Stimulated activated naive CD8-positive, alpha-beta T cell treated with anti-CD3 and anti-CD28 coated beads, Interleukin-15, Interleukin-2, amounts not matched to agents 100 ng/mL and 50 ng/mL, for 24 hours (primary cell): ENCODE results near the gene SYTL1.

ENCODE experiments used
- H3K27ac Mint-ChIP-seq: one replicate; pipeline ENCODE4 v1.8.0; 2021; ENCODE audit warnings: mild to moderate bottlenecking, mixed read lengths
- H3K27me3 Mint-ChIP-seq: one replicate; pipeline ENCODE4 v1.8.0; 2021; ENCODE audit warnings: mixed read lengths
- H3K36me3 Mint-ChIP-seq: one replicate; pipeline ENCODE4 v1.8.0; 2021; ENCODE audit warnings: low read depth, mixed read lengths
- H3K4me1 Mint-ChIP-seq: one replicate; pipeline ENCODE4 v1.8.0; 2021; ENCODE audit warnings: low read depth, mixed read lengths
- H3K4me3 Mint-ChIP-seq: one replicate; pipeline ENCODE4 v1.8.0; 2021; ENCODE audit warnings: mild to moderate bottlenecking, mixed read lengths
- H3K9me3 Mint-ChIP-seq: one replicate; pipeline ENCODE4 v1.8.0; 2021; ENCODE audit warnings: mixed read lengths

Gene SYTL1

DNA sequence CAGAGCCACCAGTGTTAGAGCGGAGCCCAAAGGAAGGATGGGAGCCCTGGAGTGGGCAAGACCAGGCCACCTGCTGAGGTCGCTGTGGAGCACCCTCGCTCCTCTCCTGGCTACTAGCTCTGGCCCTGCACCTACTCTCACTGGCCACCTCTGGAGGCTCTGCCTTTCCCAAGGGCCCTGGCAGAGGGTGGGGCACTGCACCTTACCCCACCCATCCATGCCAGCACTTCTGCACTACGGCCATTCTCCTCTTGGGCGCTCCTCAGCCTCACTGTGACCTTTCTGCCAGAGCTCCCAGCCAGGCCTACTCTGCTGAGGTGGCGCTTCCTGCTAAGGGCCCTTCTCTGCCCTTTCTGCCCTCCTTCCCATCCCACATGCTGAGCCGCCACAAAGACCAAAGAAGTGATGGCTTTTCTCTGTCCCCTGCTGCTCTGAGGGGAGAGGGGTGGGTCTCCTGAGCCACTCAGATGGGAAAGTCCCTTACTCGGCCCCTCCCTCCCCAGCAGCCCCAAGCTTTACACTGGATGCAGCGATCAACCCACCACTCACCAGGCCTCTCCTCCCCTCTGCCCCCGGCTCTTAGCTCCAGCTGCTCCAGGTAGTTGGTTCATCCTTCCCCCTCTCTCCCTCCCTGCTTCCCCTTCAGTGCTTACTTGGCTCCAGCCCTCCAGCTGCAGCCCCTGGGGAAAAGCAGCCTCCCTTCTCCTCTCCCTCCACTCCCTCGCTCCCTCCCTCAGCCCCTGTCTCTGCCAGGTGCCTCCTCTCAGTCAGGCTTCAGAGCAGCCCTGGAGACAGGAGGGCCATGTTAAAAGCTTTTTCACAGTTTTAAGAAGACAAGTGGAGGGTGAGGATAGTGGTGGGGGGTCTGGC, 34.7 kb upstream of the SYTL1 start:
- H3K27ac Mint-ChIP-seq: no peak overlapping the region
- no peaks in the 10 kb centered on the region for H3K36me3 Mint-ChIP-seq
- H3K4me3 Mint-ChIP-seq: no peak overlapping the region
- no peaks in the 10 kb centered on the region for H3K27me3 Mint-ChIP-seq
- H3K9me3 Mint-ChIP-seq: no peaks in the 10 kb centered on the region
- no peaks in the 10 kb centered on the region for H3K4me1 Mint-ChIP-seq

DNA sequence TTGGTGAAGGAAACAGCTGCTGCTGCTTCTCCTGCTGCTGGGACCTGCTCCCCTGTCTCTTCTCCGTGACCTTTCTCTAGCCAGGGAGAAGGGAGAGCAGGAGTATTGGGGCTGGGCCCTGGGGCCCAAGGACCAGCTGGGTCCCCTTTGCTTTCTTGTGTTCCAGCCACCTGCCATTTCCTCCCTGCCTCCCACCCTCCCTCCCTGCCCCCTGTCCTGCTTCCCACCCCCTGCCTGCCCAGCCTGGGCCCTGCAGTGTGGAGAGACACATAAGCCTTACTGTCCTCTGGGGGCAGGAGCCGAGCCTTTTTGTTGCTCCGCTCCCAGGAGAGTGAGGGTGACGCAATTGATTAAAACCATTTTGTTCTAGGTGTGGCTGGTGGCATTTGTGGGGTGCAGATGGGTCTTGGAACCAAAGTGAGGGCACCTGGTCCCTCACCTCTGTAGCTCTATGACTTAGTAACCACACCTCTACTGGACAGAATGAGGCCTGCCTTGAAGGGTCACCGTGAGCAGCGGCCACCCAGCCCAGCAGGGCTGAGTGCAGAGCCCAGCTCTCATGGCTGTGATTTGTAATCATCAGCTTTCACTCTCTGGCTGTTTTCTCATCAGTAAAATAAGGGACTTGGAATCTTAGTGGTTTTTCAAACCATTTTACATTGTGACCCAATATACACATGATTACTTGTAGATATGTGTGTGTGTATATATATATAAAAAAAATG, 33.8 kb upstream of the SYTL1 start:
- Mint-ChIP-seq H3K4me3 (no peak overlapping the region), H3K9me3 (no peaks in the 10 kb centered on the region), H3K27me3 (no peaks in the 10 kb centered on the region), H3K27ac (no peak overlapping the region), H3K36me3 (no peaks in the 10 kb centered on the region), H3K4me1 (no peaks in the 10 kb centered on the region)

DNA sequence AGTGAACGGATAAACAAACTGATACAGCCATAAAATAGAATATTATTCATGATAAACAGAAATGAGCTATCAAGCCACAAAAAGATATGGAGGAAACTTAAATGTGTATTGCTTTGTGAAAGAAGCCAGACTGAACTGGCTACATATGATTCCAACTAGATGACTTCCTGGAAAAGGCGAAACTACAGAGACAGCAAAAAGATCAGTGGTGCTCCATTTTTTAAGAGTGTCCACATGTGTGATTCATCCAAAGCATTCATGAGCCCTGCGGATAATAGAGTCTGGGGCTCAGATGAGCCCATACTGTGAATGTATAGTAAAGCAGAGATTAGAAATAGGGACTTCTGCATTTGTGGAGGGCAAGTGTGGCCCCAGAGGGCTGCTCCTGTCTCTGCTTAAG, 27.7 kb upstream of the SYTL1 start:
- no peaks in the 10 kb centered on the region for H3K4me1 Mint-ChIP-seq
- H3K27ac Mint-ChIP-seq: no peak overlapping the region
- H3K9me3 Mint-ChIP-seq: no peaks in the 10 kb centered on the region
- H3K36me3 Mint-ChIP-seq: no peaks in the 10 kb centered on the region
- H3K27me3 Mint-ChIP-seq: no peaks in the 10 kb centered on the region
- H3K4me3 Mint-ChIP-seq: no peak overlapping the region

DNA sequence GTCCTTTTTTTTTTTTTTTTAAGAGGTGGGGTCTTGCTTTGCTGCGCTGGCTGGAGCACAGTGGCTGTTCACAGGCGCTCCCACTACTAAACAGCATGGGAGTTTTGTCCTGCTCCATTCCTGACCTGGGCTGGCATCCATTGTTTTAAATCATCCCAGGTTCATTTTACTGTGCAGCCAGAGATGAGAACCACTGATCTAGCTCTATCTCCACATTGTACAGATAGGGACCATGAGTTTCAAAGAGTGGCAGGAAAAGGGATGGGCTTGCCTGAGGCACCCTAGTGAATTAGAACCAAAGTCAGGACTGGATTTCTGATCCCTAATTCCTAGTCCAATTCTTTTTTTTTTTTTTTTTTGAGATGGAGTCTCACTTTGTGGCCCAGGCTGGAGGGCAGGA, 27.1 kb upstream of the SYTL1 start:
- no peak overlapping the region for H3K27ac Mint-ChIP-seq
- H3K36me3 Mint-ChIP-seq: no peaks in the 10 kb centered on the region
- H3K4me1 Mint-ChIP-seq: no peaks in the 10 kb centered on the region
- H3K9me3 Mint-ChIP-seq: no peaks in the 10 kb centered on the region
- H3K27me3 Mint-ChIP-seq: no peaks in the 10 kb centered on the region
- H3K4me3 Mint-ChIP-seq: no peak overlapping the region

DNA sequence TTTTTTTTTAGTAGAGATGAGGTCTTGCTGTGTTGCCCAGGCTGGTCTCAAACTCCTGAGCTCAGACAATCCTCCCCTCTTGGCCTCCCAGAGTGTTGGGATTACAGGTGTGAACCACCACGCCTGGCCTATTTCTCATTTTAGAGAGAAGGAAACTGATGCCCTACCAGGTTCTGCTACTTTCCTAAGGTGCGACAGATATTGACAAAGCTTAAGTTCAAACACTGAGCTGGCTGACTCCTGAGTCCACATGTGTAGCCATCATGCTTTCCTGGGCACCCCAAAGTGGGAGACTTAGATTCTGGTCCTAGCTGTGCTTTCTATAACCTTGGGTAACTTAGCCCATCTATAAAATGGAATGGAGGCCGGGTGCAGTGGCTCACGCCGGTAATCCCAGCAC, 25.0 kb upstream of the SYTL1 start:
- H3K4me1 Mint-ChIP-seq: peaks cover 3% of the 10 kb centered on the region
- no peaks in the 10 kb centered on the region for H3K36me3 Mint-ChIP-seq

DNA sequence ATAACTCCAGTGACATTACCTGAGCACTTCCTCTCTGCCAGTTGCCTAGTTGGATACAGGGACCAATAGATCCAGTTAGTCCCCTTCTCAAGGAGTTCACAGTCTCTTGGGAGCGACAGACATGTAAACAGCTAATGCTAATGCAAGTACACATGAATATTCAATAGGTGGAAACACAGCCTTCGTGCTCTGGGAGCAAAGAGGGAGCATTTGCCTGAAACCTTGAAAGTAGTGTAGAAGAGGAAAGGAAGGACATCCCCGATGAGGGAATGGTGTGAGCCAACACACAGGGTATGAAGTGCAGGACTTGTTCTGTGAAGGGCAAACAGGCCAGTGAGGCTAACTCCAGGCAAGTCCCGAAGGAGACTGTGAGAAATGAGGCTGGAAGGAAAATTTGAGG, 23.7 kb upstream of the SYTL1 start:
- H3K27me3 Mint-ChIP-seq: no peaks in the 10 kb centered on the region
- no peaks in the 10 kb centered on the region for H3K36me3 Mint-ChIP-seq
- H3K4me3 Mint-ChIP-seq: no peak overlapping the region
- H3K9me3 Mint-ChIP-seq: no peaks in the 10 kb centered on the region
- H3K4me1 Mint-ChIP-seq: peaks cover 6% of the 10 kb centered on the region
- no peak overlapping the region for H3K27ac Mint-ChIP-seq

More for the DNA sequence above, 25.0 kb upstream of the SYTL1 start:
- no peak overlapping the region for H3K27ac Mint-ChIP-seq
- H3K27me3 Mint-ChIP-seq: no peaks in the 10 kb centered on the region
- H3K9me3 Mint-ChIP-seq: no peaks in the 10 kb centered on the region
- H3K4me3 Mint-ChIP-seq: no peak overlapping the region

DNA sequence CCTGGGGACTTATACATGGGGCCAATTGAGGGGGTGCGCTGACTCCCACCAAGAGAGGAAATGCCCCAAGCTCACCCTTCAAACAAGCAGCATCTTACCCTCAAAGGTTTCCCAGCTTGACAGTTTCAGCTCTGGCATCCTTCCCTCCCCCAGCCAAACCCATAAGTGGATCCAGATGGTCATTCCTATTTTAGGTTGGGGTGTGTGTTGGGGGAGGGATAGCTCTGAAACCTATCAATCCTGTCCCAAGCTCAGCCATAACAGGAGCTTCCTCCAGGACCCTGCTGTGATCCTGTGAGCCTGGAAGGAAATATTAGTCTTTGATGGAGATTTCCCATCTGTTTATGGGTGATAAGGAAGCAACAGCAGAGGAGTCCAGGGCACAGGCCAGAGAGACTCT, 23.2 kb upstream of the SYTL1 start:
- Mint-ChIP-seq H3K27ac (no peak overlapping the region), H3K9me3 (no peaks in the 10 kb centered on the region), H3K27me3 (no peaks in the 10 kb centered on the region), H3K4me3 (no peak overlapping the region), H3K4me1 (peaks cover 11% of the 10 kb centered on the region), H3K36me3 (peaks cover under 1% of the 10 kb centered on the region)

DNA sequence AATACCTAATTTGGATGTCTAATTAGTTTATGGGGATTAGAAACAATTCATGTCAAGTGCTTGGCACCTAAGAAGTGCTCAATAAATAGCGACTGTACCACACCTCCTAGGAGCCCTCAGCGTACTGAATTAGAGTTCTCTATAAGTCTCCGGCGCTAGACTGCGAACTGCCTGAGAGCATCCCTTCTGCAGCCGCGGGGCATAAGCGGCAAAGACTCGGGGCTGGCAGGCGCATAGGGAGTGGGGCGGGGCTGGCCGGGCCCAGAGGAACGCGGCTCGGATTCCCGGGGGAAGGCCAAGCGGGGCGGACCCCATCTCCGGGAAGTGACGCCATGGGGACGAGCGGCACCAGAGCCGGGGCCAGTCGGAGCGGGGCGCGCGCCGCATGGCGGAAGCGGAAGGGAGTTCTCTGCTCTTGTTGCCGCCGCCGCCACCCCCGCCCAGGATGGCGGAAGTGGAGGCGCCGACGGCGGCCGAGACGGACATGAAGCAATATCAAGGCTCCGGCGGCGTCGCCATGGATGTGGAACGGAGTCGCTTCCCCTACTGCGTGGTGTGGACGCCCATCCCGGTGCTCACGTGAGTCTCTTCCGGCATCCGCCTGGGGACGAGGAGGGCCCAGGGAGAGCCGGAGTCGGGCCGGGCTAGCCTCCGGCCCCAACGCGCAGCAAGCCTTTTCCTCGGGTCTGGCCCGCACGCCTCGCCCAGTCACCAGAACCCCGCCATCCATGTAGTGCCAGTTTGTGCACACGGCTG, 19.8 kb upstream of the SYTL1 start, which contains the start of gene TMEM222:
Gene TMEM222, plus strand, starts transcription at position 351 of the 756 bp plus-strand sequence. Its CDS starts 35 bp downstream, at position 386.
- peaks cover 44% of the 10 kb centered on the region for H3K4me1 Mint-ChIP-seq
- H3K27ac Mint-ChIP-seq: peak within 1 kb of the TSS; percentile 94
- H3K27me3 Mint-ChIP-seq: no peaks in the 10 kb centered on the region
- no peaks in the 10 kb centered on the region for H3K9me3 Mint-ChIP-seq
- peaks cover 29% of the 10 kb centered on the region for H3K36me3 Mint-ChIP-seq
- H3K4me3 Mint-ChIP-seq: peak within 1 kb of the TSS; percentile 96

DNA sequence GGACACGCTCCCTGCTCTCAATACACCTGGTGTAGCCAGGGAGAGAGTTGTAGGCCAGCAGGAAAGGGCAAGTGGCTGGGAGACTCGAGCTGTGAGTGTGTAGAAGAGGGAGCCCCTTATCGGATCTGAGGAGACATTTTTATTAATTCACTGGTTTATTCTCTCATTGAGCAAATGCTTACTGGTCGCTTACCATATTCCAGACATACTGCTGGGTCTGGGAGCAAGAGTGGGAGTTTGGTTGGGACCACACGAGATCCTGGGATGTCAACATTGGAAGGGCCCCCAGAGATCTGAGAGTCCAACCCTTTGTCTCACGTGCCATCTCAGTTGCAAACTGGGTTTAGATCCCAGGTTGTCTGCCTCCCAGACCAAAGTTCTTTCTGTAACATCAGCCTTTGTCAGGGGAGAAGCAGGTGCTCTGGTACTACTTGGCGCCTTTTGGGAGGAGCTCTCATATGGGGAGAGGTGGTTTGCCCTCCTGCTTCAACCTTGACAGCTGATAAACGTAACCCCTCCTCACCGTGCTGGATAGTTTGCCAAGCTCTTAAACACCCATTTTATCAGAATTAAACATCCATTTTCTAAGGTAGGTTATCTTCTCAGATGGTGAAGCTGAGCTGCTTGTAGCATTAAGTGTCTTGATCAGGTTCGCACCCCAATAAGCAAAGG, 19.1 kb upstream of the SYTL1 start:
- H3K27ac Mint-ChIP-seq: peak overlapping the region; percentile 94
- H3K27me3 Mint-ChIP-seq: no peaks in the 10 kb centered on the region
- no peaks in the 10 kb centered on the region for H3K9me3 Mint-ChIP-seq
- H3K36me3 Mint-ChIP-seq: peaks cover 34% of the 10 kb centered on the region
- H3K4me3 Mint-ChIP-seq: peak overlapping the region; percentile 96
- H3K4me1 Mint-ChIP-seq: peaks cover 47% of the 10 kb centered on the region

DNA sequence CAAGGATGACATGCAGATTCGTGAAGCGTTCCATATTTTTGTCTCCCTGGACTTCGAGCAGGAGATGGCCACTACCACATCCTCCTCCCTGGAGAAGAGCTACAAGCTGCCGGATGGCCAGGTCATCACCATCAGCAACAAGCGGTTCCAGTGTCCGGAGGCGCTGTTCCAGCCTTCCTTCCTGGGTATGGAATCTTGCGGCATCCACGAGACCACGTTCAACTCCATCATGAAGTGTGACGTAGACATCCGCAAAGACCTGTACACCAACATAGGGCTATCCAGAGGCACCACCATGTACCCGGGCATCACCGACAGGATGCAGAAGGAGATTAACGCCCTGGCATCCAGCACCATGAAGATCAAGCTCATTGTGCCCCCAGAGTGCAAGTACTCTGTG, 16.5 kb upstream of the SYTL1 start:
- Mint-ChIP-seq H3K36me3 (peaks cover 49% of the 10 kb centered on the region), H3K4me1 (peaks cover 63% of the 10 kb centered on the region), H3K9me3 (no peaks in the 10 kb centered on the region), H3K4me3 (no peak overlapping the region), H3K27ac (no peak overlapping the region), H3K27me3 (no peaks in the 10 kb centered on the region)

DNA sequence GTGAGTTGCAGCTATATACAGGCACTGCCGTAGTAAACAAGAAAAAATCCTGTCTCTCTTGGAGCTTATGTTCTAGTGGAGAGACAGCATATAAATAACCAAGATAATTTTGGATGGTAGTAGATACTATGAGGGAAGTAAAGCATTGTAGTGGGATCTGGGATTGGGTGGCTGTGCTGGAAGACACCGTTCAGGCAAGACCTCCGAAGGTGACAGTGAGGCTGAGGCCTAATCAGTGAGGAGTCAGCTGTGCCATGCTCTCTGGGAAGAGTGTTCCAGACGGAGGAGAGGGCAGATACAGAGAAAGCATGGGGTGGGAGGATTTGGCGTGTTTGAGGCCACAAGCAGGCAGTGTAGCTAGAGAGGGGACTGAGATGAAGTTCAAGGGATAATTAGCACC, 13.9 kb upstream of the SYTL1 start:
- Mint-ChIP-seq H3K27me3 (no peaks in the 10 kb centered on the region), H3K27ac (no peak overlapping the region), H3K4me1 (peaks cover 67% of the 10 kb centered on the region), H3K9me3 (no peaks in the 10 kb centered on the region), H3K36me3 (peaks cover 57% of the 10 kb centered on the region), H3K4me3 (no peak overlapping the region)

DNA sequence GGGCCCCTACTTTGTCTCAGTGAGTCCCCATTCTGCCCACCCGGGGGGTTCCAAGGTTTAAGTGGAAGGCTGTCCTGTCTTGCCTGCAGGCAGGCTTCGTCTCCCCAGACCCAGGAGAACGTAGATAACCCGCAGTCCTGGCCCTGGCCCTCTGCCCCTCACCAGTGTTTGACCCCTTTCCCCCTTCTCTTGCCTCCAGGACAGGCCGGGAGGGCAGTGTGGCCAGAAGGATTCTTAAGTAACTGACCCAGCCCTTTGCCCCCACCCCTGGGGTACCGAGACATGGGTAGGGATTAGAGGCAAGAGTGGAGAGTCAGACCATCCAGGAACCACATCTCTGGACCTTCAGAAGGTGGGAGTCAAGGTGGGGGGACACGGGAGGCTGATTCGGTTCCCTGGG, 11.0 kb upstream of the SYTL1 start:
- Mint-ChIP-seq H3K27ac (no peak overlapping the region), H3K9me3 (no peaks in the 10 kb centered on the region), H3K36me3 (peaks cover 54% of the 10 kb centered on the region), H3K4me3 (no peak overlapping the region), H3K27me3 (no peaks in the 10 kb centered on the region), H3K4me1 (peaks cover 40% of the 10 kb centered on the region)

DNA sequence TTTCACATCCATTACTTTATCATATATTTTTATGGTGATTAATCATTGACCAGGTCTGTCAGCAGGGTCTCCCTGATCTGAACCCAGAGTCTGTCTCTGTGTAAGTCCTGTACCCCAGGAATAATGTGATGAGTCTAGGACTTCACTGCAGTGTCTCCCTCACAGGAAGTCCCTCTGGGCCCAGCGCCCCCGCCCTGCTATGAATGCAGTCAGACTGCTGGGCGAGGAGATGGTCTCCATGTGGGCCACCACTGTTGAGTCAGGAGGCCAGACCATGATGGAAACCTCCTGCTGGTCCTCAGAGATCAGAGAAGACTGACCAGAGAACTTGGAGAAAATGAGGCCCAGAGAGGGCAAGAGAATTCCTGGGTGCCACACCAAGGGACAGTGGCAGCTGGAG, 10.4 kb upstream of the SYTL1 start:
- Mint-ChIP-seq H3K4me1 (peaks cover 34% of the 10 kb centered on the region), H3K4me3 (no peak overlapping the region), H3K27ac (no peak overlapping the region), H3K9me3 (no peaks in the 10 kb centered on the region), H3K27me3 (no peaks in the 10 kb centered on the region), H3K36me3 (peaks cover 53% of the 10 kb centered on the region)

DNA sequence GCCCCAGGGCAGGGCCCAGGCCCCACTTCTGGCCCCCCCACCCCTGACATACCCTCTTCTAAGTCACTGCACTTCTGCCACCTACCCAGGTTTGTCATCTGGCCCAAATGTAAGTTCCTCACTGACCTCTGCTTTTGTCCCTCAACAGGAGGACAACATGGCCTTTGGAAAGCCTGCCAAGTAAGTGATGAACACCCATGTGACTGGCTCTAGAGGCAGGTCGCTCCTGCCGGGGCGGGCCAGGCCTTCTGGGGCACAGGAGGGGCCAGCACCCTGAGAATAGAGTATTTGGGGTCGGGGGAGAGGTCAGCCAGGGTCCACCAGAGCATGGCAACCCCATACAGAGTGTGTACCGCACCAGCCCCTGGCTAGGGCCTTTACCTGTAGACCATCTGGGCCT, 9.9 kb upstream of the SYTL1 start:
- no peaks in the 10 kb centered on the region for H3K27me3 Mint-ChIP-seq
- no peak overlapping the region for H3K27ac Mint-ChIP-seq
- peaks cover 29% of the 10 kb centered on the region for H3K4me1 Mint-ChIP-seq
- no peaks in the 10 kb centered on the region for H3K9me3 Mint-ChIP-seq
- peaks cover 53% of the 10 kb centered on the region for H3K36me3 Mint-ChIP-seq
- no peak overlapping the region for H3K4me3 Mint-ChIP-seq
